ENCODE results near the gene MECP2.

The MECP2 gene

DNA sequence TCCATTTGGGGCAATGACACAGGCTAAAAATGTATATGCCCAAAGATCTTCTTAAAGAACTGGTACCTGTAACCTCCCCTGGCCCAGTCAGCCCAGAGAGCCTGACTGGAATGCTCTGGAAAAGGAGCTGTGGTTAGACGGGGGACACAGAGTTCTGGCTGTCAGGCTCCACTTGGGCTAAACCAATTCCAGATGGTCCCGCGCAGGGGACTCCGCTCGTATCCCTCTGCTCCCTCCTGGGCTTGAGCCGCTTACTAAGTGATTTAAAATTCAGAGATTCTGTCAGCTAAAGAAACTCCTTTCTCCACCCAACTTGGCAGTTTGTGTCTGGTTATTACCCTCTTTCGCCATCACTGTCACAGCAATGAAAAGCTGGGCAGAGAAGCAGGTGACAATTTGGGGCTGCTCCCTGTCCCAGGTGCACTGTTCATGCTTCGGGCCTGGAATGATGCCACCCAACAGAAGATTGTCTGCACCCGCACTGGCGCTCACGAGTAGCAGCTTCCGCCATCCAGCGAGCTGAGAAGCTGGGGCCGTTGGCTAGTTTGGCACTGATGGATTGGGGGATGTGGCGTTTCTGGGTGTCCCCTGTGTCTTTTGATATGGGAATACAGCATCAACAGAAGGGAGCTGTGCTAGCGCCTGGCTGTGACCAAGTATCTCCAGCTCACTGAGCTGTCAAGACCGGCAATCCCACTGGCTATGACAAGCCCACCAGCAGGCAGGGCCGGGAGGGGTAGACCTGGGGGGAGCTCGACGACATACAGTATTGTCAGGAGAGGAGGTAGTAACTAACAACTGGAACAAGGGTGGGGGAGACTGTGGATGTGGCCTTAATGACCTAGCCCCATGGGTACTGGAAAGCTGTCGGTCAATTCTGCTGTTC lies 71.1 kb downstream of the MECP2 start:
- H3K27ac Mint-ChIP-seq: no peak overlapping the region

DNA sequence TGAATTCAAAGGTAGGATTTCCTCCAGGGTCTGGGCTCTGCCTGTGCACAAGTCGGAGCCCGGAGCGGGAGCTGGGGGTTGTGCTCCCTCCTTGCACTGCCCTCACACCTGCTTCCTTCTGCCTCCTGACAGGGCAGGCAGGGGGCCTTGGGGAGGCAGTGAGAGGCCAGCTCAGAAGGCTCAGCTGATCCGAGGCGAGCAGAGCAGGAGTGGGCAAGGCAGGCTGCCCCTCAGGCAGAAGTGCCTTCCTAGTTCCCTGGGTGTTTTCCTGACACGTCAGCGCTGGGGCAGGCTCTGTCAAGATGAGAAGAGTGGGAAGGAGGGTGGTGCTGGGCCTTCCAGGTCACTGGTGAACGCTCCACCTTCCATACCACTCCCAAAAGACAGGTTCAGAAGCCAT lies 72.3 kb downstream of the MECP2 start:
- Mint-ChIP-seq H3K27ac (no peak overlapping the region), H3K27me3 (ENCODE audit: low read depth) (no peaks in the 10 kb centered on the region)

More for the DNA sequence above, 71.1 kb downstream of the MECP2 start:
- Mint-ChIP-seq H3K9me3 (no peaks in the 10 kb centered on the region), H3K4me3 (no peak overlapping the region), H3K36me3 (ENCODE audit: low read depth) (peaks cover 10% of the 10 kb centered on the region), H3K4me1 (ENCODE audit: low read depth) (peaks cover 8% of the 10 kb centered on the region), H3K27me3 (ENCODE audit: low read depth) (no peaks in the 10 kb centered on the region)

DNA sequence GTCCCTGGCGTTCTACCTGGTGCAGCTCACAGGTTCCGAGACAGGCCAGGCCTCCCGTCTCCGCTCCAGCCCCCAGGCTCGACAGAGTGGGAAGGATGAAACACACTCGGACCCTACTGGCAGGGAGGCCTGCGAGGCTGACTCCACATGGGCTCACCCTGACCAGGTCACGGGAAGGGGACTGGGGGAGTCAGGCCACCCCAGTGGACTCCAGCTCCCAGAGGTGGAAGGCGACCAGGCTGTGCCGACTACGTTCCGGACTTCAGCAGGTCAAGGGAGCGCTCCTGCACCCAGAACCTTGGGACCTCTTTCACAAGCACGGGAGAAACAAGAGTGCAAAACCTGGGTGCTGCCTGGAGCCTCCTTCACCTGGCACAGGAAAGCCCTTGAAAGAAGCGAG lies 73.2 kb downstream of the MECP2 start:
- H3K9me3 Mint-ChIP-seq: no peaks in the 10 kb centered on the region
- H3K27me3 Mint-ChIP-seq (ENCODE audit: low read depth): no peaks in the 10 kb centered on the region
- peaks cover 12% of the 10 kb centered on the region for H3K4me1 Mint-ChIP-seq (ENCODE audit: low read depth)
- peaks cover 6% of the 10 kb centered on the region for H3K36me3 Mint-ChIP-seq (ENCODE audit: low read depth)
- no peak overlapping the region for H3K4me3 Mint-ChIP-seq
- no peak overlapping the region for H3K27ac Mint-ChIP-seq

More for the DNA sequence above, 72.3 kb downstream of the MECP2 start:
- Mint-ChIP-seq H3K36me3 (ENCODE audit: low read depth) (peaks cover 10% of the 10 kb centered on the region), H3K4me3 (no peak overlapping the region), H3K9me3 (no peaks in the 10 kb centered on the region), H3K4me1 (ENCODE audit: low read depth) (peaks cover 12% of the 10 kb centered on the region)

DNA sequence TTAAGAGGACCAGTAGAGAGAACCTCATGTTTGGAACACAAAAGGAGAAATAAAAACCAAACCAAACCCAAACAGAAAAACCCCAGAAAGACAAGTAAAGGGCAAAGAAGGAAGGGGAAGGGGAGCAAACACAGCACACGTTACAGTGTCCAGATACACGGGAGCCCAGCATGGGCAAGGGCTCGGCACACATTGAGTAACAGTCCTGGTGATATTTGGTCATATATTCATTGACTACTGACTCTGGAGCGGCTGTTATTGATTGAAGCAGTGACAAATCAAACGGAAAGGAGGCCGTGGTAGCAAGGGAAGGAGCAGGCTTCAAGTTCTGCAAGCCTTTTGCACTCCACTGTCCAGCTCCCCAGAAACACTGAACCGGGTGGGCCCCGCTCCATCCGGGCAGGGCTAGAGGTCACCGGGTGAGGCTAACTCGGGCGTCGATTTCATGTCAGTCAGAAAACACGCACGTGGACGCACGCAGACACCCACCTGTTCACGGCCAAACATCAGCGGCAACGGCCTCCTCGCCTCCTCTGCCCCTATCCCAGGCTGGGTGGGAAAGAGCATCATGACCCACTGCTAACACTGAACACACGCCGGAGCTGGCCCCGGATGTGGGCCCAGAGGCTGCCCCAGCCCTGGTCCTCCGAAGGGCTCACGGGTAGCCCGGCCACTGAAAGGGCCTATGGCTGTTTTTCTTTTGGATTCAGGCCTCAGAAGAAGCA lies 74.1 kb downstream of the MECP2 start:
- no peaks in the 10 kb centered on the region for H3K9me3 Mint-ChIP-seq
- peaks cover 8% of the 10 kb centered on the region for H3K4me1 Mint-ChIP-seq (ENCODE audit: low read depth)
- H3K27me3 Mint-ChIP-seq (ENCODE audit: low read depth): no peaks in the 10 kb centered on the region
- peaks cover 12% of the 10 kb centered on the region for H3K36me3 Mint-ChIP-seq (ENCODE audit: low read depth)
- H3K27ac Mint-ChIP-seq: no peak overlapping the region
- H3K4me3 Mint-ChIP-seq: no peak overlapping the region

DNA sequence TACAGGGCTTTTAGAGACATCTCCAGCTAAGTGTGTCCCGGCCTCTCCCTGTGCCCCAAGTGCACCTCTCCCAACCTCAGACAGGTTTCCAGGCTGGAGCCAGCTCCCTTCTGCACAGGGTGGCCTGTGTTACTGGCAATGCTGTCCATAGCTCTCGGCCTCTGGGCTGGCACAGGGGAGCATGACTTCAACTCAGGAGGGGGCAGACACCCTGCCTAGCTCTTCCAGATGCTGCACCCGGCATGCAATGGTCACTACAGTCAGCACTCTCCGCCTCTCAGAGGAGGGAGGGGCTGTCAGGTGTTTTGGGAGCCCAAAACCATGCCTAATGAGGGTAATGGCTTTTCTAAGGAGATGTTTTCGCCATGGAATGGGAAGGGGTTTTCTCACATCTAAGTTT lies 75.4 kb downstream of the MECP2 start:
- Mint-ChIP-seq H3K4me1 (ENCODE audit: low read depth) (peaks cover 4% of the 10 kb centered on the region), H3K9me3 (no peaks in the 10 kb centered on the region), H3K4me3 (no peak overlapping the region), H3K27ac (no peak overlapping the region), H3K27me3 (ENCODE audit: low read depth) (no peaks in the 10 kb centered on the region), H3K36me3 (ENCODE audit: low read depth) (peaks cover 8% of the 10 kb centered on the region)

DNA sequence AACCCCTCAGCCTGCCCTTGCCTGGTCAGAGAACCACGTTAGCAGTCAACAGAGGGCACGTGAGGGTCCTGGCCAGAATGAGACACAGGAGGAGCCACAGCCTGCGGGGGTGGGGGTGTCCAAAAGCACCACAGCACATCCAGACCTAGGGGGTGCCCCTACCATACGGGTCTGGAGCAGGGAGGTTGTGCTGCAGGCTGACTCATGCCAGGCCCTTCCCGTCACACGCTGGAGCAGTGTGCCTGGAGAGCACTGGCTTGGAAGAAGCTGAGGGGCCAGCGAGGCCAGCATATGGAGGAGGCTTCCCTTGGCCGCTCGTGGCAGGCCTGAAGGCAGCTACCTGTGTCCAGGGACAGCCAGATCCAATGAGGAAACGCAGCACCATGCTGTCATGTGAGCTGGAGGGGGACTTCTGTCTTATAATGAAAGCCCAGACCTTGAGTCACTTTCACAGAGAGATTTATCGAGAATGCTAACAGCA lies 76.3 kb downstream of the MECP2 start:
- Mint-ChIP-seq H3K27me3 (ENCODE audit: low read depth) (no peaks in the 10 kb centered on the region), H3K9me3 (no peaks in the 10 kb centered on the region), H3K4me1 (ENCODE audit: low read depth) (peaks cover 4% of the 10 kb centered on the region), H3K27ac (no peak overlapping the region), H3K36me3 (ENCODE audit: low read depth) (peaks cover 8% of the 10 kb centered on the region), H3K4me3 (peak overlapping the region; percentile 88)

DNA sequence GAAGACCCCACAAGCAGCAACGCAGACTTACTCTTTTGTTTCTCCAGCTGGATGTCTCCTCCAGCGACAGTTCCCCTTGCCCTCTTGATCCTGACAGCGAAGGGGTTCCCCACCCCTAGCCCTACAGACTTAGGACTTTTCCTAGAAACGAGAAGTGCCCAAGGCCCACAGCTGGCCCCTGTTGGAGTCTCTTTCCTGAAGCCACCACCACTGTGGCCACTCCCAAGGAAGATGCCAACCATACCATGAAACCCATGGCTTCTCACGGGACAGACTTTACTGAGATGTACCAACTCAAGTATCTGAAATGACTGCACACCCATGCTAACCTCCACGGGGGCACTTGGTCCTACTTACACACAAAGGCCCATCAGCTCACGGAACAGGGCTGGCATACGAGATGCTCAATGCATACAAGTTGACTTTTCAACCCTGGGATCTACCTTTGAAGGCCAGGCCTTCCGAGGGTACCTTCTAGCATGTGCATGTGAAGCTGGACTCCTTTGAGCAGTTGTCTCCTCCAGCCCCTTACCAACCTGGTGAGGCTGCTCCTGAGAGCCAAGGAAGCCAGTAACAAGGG lies 76.9 kb downstream of the MECP2 start:
- no peaks in the 10 kb centered on the region for H3K27me3 Mint-ChIP-seq (ENCODE audit: low read depth)
- H3K4me3 Mint-ChIP-seq: peak overlapping the region; percentile 88
- H3K9me3 Mint-ChIP-seq: no peaks in the 10 kb centered on the region
- peaks cover 6% of the 10 kb centered on the region for H3K4me1 Mint-ChIP-seq (ENCODE audit: low read depth)
- peaks cover 10% of the 10 kb centered on the region for H3K36me3 Mint-ChIP-seq (ENCODE audit: low read depth)
- peak overlapping the region; percentile 90 for H3K27ac Mint-ChIP-seq

DNA sequence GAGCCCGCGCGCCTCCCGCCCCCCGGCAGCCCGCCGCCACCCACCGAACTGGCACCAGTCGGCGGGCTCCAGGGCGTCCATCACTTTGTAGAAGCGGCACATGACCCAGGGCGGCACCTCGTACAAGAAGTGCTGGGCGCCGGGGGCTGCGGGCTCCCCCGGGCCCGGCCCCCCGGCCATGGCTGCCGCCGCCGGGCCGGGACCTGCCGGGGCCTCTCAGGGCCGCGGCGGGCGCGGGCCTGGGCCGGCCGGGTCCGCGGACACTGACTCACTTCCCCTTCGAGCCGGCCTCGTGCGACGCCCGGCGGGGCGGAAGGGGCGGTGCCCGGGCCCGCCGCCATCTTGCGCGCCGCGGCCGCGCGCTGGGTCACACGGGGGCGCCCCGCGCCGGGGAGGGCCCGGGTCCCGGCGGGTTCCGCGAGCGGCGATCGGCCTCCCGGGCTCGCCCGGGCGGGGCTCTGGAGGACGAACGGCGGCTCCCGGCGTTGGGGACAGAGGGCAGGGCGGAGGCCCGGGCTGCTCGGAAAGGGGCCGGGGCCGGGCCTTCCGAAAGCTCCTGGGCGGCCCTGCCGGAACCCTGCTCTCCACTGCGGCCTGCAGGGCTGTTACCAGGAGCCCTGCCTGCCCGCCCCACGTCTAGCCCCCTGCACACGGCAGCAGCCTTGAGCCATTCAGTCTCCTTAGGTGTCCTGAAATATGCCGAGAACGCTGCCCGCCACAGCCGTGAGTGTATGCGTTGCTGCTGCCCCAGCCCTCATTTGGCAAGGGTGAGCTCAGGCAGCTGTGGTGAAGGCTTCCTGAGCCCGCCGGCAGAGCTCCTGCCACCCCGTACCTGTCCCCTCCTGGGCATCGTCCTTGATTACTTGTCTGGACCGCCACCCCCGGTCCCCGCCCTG lies 77.6 kb downstream of the MECP2 start, which contains the start of gene IRAK1:
TSS of gene IRAK1 (minus strand) at position 270 of the 896 bp plus-strand sequence. CDS start at position 180, 90 bp downstream.
- H3K4me1 Mint-ChIP-seq (ENCODE audit: low read depth): peaks cover 6% of the 10 kb centered on the region

DNA sequence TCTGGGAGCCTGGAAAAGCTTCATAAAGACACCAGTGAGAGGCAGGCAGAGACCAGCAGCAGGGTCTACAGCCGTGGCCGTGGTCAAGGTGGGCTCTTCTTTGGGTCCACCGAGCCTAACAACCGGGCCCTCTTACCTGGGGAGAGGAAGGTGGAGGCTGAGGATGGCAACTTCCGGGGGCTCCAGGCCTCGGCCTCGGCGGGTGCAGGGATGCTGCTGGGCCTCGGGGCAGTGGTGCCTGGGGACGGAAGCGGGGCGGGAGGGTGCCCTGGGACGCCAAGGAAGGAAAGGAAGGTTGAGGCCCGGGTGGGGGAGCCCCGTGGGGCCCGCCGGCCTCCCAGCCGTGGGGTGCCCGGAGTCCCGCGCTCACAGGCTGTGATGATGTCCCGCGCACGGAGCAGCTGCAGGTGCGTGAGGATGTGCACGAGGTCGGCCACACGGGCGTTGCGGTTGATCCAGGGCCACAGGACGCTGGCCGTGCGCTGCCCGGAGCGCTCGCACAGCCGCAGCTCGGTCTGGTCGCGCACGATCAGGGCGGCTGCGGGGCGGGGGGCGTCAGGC lies 78.4 kb downstream of the MECP2 start:
- Mint-ChIP-seq H3K4me1 (ENCODE audit: low read depth) (peaks cover 6% of the 10 kb centered on the region), H3K36me3 (ENCODE audit: low read depth) (peaks cover 8% of the 10 kb centered on the region), H3K9me3 (no peaks in the 10 kb centered on the region), H3K27me3 (ENCODE audit: low read depth) (no peaks in the 10 kb centered on the region), H3K27ac (peak overlapping the region; percentile 82), H3K4me3 (peak overlapping the region; percentile 86)

More for the DNA sequence above, 77.6 kb downstream of the MECP2 start, which contains the start of gene IRAK1:
- Mint-ChIP-seq H3K27ac (peak within 1 kb of the TSS; percentile 90), H3K36me3 (ENCODE audit: low read depth) (peaks cover 10% of the 10 kb centered on the region), H3K9me3 (no peaks in the 10 kb centered on the region), H3K27me3 (ENCODE audit: low read depth) (no peaks in the 10 kb centered on the region), H3K4me3 (peak within 1 kb of the TSS; percentile 88)

DNA sequence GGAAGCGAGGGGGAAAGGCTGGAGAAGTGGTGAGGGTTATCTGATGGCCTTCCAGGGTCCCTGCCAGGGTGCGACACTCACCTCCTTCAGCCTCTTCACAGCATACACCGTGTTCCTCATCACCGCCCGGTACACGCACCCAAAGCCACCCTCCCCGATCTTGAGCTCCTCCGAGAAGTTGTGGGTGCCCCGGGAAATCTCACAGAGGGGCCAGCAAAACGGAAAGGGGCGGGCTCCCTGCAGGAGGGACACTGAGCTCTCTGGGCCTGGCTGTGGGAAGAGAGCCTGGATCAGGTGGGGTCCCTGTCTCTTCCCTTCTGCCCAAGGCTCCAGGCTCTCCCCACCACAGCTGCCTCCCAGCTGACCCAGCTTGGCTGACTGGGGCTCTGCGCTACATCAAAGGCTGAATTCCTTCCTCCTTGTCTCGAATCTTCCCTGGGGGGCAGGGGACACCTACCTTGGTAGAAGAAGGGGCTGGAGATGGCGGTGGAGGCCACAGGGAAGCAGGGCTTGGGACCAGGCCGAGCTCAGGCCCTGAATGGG lies 78.9 kb downstream of the MECP2 start:
- peaks cover 7% of the 10 kb centered on the region for H3K4me1 Mint-ChIP-seq (ENCODE audit: low read depth)
- H3K27ac Mint-ChIP-seq: peak overlapping the region; percentile 82
- H3K9me3 Mint-ChIP-seq: no peaks in the 10 kb centered on the region
- peaks cover 8% of the 10 kb centered on the region for H3K36me3 Mint-ChIP-seq (ENCODE audit: low read depth)
- no peaks in the 10 kb centered on the region for H3K27me3 Mint-ChIP-seq (ENCODE audit: low read depth)
- peak overlapping the region; percentile 86 for H3K4me3 Mint-ChIP-seq

DNA sequence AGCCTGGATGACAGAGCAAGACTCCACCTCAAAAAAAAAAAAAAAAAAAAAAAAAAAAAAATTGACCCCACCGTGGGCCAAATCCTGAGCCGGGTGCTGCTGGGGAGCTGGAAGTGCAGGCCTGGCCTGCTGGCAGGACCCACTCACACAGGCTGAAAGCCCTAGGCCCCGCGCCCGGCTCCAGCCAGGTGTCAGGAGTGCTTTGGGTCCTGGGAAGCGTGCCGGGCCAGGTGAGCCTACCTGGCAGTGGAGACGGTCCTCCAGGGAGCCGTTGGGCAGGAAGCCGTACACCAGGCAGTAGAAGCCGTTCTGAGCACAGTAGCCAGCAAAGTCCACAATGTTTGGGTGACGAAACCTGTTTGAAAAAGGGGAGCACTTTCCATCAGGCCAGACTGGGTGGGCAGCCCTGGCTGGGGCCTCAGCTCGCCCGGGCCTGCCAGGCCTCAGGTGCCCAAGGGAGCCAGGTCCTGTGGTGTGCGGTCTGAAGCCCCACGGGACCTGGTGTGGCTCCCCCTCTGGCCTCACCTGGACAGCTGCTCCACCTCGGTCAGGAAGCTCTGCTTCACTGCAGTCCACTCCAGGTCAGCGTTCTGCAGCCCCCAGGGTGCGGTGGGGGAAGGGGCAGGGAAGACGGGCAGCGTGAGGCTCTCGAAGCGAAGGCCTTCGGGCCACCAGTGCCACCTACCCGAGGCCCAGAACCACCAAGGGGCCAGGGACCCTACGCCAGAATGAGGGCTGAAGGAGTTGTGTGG lies 79.6 kb downstream of the MECP2 start:
- Mint-ChIP-seq H3K4me3 (peak overlapping the region; percentile 86), H3K36me3 (ENCODE audit: low read depth) (peaks cover 8% of the 10 kb centered on the region), H3K4me1 (ENCODE audit: low read depth) (peaks cover 8% of the 10 kb centered on the region), H3K27ac (no peak overlapping the region), H3K9me3 (no peaks in the 10 kb centered on the region), H3K27me3 (ENCODE audit: low read depth) (no peaks in the 10 kb centered on the region)

DNA sequence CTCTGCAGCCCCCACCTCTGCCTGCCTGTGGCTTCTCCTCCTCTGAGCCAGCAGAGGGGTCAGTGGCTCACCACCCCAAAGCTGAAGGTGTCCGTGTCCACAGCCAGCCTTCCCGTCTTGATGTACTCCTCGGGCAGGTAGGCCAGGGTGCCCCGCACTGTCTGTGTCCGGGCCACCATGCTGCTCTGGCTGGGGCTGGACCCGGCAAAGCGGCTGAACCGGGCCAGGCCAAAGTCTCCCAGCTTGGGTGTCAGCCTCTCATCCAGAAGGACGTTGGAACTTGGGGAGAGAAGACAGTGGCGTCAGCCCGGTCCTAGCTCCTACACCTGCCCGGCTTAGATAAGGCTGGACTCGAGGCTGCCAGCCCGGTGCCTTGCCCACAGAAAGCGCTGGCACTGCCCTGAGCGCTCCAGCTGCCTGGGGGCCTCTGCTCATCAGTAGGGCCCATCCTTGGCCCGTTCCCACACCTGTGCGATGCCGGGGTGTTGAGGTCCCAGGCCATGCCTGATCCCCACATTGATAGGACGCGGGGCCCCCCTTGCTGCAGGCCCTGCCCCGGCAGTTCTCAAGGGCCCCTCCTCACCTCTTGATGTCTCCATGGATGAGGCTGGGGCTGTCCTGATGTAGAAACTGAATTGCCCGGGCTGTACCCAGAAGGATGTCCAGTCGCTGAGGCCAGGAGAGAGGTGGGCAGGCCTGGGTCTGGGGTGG lies 81.0 kb downstream of the MECP2 start:
- H3K4me3 Mint-ChIP-seq: no peak overlapping the region
- H3K4me1 Mint-ChIP-seq (ENCODE audit: low read depth): peaks cover 8% of the 10 kb centered on the region
- H3K27me3 Mint-ChIP-seq (ENCODE audit: low read depth): no peaks in the 10 kb centered on the region
- H3K36me3 Mint-ChIP-seq (ENCODE audit: low read depth): peaks cover 8% of the 10 kb centered on the region
- H3K27ac Mint-ChIP-seq: no peak overlapping the region
- H3K9me3 Mint-ChIP-seq: no peaks in the 10 kb centered on the region

Data from T-helper 1 cell treated with Interleukin-12 subunit alpha and Interleukin-12 subunit beta and Interleukin-4 antibody, amounts not matched to agents 30 μg/mL and 1 μg/mL, for 36 hours (primary cell).